Fibroblast of lung (primary cell): ENCODE data around the gene TENM4.

Source experiments
- EZH2 ChIP-seq: IDR thresholded peaks from 2 replicates; pipeline ENCODE4 v1.5.1; 2012; ENCODE audit warnings: low read length, control low read depth, mild to moderate bottlenecking; ENCODE audit errors: missing control alignments
- TF ChIP-seq, protein P1 (sequence below), 2 donors: IDR thresholded peaks in 1 of 2; conservative IDR thresholded peaks in 1 of 2; 1 replicate in 1 of 2; 2 replicates in 1 of 2; pipeline ENCODE4 v1.5.1; 2011 to 2012; ENCODE audit warnings: low read length in 2 of 2, control low read depth in 1 of 2, inconsistent platforms in 1 of 2, low read depth in 1 of 2, mild to moderate bottlenecking in 1 of 2

DNA sequence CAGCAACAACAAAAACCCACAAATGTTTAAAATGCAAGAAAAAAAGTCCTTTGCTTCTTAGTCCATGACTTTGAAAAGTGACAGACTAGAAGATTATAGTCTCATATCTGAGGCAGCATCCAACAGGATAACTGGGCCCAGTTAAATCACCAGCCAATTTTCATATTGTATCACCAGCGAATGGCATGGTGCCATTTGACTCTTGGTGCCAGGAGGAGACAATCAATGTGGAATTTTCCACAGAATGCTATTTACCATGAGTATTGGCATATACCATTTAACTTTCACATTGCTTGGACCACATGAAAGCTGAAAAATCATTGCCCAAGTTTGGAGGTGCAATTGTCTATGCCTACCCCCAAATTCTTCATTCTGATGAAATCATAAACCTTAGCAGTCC, 255.5 kb downstream of the TENM4 start:
- TF ChIP-seq, protein P1, sequence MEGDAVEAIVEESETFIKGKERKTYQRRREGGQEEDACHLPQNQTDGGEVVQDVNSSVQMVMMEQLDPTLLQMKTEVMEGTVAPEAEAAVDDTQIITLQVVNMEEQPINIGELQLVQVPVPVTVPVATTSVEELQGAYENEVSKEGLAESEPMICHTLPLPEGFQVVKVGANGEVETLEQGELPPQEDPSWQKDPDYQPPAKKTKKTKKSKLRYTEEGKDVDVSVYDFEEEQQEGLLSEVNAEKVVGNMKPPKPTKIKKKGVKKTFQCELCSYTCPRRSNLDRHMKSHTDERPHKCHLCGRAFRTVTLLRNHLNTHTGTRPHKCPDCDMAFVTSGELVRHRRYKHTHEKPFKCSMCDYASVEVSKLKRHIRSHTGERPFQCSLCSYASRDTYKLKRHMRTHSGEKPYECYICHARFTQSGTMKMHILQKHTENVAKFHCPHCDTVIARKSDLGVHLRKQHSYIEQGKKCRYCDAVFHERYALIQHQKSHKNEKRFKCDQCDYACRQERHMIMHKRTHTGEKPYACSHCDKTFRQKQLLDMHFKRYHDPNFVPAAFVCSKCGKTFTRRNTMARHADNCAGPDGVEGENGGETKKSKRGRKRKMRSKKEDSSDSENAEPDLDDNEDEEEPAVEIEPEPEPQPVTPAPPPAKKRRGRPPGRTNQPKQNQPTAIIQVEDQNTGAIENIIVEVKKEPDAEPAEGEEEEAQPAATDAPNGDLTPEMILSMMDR (conservative IDR thresholded peaks at IDR 0.05 in 1 of 2, IDR thresholded peaks at IDR 0.05 in 1 of 2; ENCODE audit: low read depth in 1 of 2, low read length in 2 of 2), result no peak
- TF ChIP-seq EZH2, result no peak
